ENCODE data around the gene MDN1.

GRCh38 chr6:89605861-89606260, 213.7 kb downstream of the MDN1 start:
- TF ChIP-seq, protein P1, sequence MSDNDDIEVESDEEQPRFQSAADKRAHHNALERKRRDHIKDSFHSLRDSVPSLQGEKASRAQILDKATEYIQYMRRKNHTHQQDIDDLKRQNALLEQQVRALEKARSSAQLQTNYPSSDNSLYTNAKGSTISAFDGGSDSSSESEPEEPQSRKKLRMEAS (IDR thresholded peaks at IDR 0.05): no peak
- TF ChIP-seq POLR2A (IDR thresholded peaks at IDR 0.05; ENCODE audit: control extremely low read depth in 1 of 2, low read depth in 2 of 2, low read length in 2 of 2) (no peak), EGR1 (IDR thresholded peaks at IDR 0.05; ENCODE audit: borderline replicate concordance, low read depth, low read length) (no peak), JUND (IDR thresholded peaks at IDR 0.05; ENCODE audit: low read length) (no peak), YY1 (IDR thresholded peaks at IDR 0.05; ENCODE audit: low read depth, low read length) (no peak), SP2 (IDR thresholded peaks at IDR 0.05; ENCODE audit: low read length) (no peak), POLR2AphosphoS5 (IDR thresholded peaks at IDR 0.05; ENCODE audit: low read depth, low read length) (no peak), TAF1 (IDR thresholded peaks at IDR 0.05; ENCODE audit: low read depth, low read length) (no peak), EP300 (IDR thresholded peaks at IDR 0.05; ENCODE audit: borderline replicate concordance in 1 of 2, low read depth in 2 of 2, low read length in 2 of 2) (no peak)
- TF ChIP-seq, protein P2, sequence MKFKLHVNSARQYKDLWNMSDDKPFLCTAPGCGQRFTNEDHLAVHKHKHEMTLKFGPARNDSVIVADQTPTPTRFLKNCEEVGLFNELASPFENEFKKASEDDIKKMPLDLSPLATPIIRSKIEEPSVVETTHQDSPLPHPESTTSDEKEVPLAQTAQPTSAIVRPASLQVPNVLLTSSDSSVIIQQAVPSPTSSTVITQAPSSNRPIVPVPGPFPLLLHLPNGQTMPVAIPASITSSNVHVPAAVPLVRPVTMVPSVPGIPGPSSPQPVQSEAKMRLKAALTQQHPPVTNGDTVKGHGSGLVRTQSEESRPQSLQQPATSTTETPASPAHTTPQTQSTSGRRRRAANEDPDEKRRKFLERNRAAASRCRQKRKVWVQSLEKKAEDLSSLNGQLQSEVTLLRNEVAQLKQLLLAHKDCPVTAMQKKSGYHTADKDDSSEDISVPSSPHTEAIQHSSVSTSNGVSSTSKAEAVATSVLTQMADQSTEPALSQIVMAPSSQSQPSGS (IDR thresholded peaks at IDR 0.05; ENCODE audit: low read length): no peak
- TF ChIP-seq, protein P3, sequence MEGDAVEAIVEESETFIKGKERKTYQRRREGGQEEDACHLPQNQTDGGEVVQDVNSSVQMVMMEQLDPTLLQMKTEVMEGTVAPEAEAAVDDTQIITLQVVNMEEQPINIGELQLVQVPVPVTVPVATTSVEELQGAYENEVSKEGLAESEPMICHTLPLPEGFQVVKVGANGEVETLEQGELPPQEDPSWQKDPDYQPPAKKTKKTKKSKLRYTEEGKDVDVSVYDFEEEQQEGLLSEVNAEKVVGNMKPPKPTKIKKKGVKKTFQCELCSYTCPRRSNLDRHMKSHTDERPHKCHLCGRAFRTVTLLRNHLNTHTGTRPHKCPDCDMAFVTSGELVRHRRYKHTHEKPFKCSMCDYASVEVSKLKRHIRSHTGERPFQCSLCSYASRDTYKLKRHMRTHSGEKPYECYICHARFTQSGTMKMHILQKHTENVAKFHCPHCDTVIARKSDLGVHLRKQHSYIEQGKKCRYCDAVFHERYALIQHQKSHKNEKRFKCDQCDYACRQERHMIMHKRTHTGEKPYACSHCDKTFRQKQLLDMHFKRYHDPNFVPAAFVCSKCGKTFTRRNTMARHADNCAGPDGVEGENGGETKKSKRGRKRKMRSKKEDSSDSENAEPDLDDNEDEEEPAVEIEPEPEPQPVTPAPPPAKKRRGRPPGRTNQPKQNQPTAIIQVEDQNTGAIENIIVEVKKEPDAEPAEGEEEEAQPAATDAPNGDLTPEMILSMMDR (IDR thresholded peaks at IDR 0.05; ENCODE audit: control extremely low read depth in 1 of 3, insufficient read depth in 1 of 3, low read depth in 1 of 3, low read length in 3 of 3): no peak
